ENCODE results near the gene FNDC3B. TPM values are rescaled to one million over a fixed set of nuclear protein-coding genes. Genes with fewer than 3 reads are reported as not detected.

Gene FNDC3B
- total and polyA plus RNA-seq, 12 donors = 9.7 to 118 (median 85.0) TPM

GRCh38 chr3:172043766-172044165 lies 4.4 kb downstream of the FNDC3B start:
- H3K4me3 ChIP-seq = peak overlapping the region in 2 of 10 donors; percentile 87 to 93
- peaks cover 0 to 16% (median 0%) of the 10 kb centered on the region in 9 donors for H3K36me3 ChIP-seq
- peaks cover 0 to 75% (median 63%) of the 10 kb centered on the region in 9 donors for H3K4me1 ChIP-seq
- DNase-seq = no peak
- H3K27ac ChIP-seq = peak overlapping the region in 3 of 10 donors; percentile 4 to 99 (median 54)
- 61 to 64% methylated on average over 5 of the region's 5 CpGs for WGBS, 2 donors
- H3K9me3 ChIP-seq = no peaks in the 10 kb centered on the region
- H3K27me3 ChIP-seq = no peaks in the 10 kb centered on the region
- no peak for ATAC-seq
- TF ChIP-seq CTCF (IDR thresholded peaks at IDR 0.05) = no peak
- intact Hi-C loops (cut with DNase I) = loop anchor here in 7 of 10 donors (5.0 to 10.0 kb wide), 15 partner anchors 39 to 289 kb away; no protein-coding TSS in a partner anchor

GRCh38 chr3:172044833-172045585 lies 5.6 kb downstream of the FNDC3B start:
- H3K4me3 ChIP-seq = no peak overlapping the region
- intact Hi-C loops (cut with DNase I) = loop anchor here in 7 of 10 donors (5.0 to 10.0 kb wide), 15 partner anchors 37 to 287 kb away; no protein-coding TSS in a partner anchor
- H3K4me1 ChIP-seq = peaks cover 0 to 71% (median 58%) of the 10 kb centered on the region in 9 donors
- no peaks in the 10 kb centered on the region for H3K27me3 ChIP-seq
- H3K27ac ChIP-seq = peak overlapping the region in 7 of 10 donors; percentile 11 to 54 (median 39)
- ATAC-seq = no peak
- WGBS, 2 donors = 36 to 38% methylated on average over 4 of the region's 4 CpGs
- TF ChIP-seq CTCF (IDR thresholded peaks at IDR 0.05) = no peak
- H3K36me3 ChIP-seq = peaks cover 0 to 28% (median 1%) of the 10 kb centered on the region in 9 donors
- no peak for DNase-seq
- no peaks in the 10 kb centered on the region for H3K9me3 ChIP-seq

- ATAC-seq (no peak), DNase-seq (no peak)
- TF ChIP-seq CTCF (IDR thresholded peaks at IDR 0.05) = no peak
- Histone ChIP-seq H3K4me1 (peaks cover 0 to 71% (median 58%) of the 10 kb centered on the region in 9 donors), H3K27ac (peak overlapping the region in 2 of 10 donors; percentile 53 to 54), H3K4me3 (no peak overlapping the region), H3K27me3 (no peaks in the 10 kb centered on the region), H3K9me3 (no peaks in the 10 kb centered on the region), H3K36me3 (peaks cover 0 to 42% (median 6%) of the 10 kb centered on the region in 9 donors)
- intact Hi-C loops (cut with DNase I) = loop anchor here in 6 of 10 donors (10.0 kb wide), 6 partner anchors 68 to 278 kb away; no protein-coding TSS in a partner anchor
- WGBS, 2 donors = 83 to 88% methylated on average over 4 of the region's 4 CpGs
Observed at GRCh38 chr3:172046268-172046915, 7.0 kb downstream of the FNDC3B start.

GRCh38 chr3:172047567-172048115 lies 8.3 kb downstream of the FNDC3B start:
- intact Hi-C loops (cut with DNase I) = loop anchor here in 6 of 10 donors (10.0 kb wide), 6 partner anchors 67 to 277 kb away; no protein-coding TSS in a partner anchor
- no peak for TF ChIP-seq CTCF (IDR thresholded peaks at IDR 0.05)
- DNase-seq (no peak), ATAC-seq (no peak)
- H3K27me3 ChIP-seq = no peaks in the 10 kb centered on the region
- peak overlapping the region in 1 of 10 donors; percentile 53 for H3K27ac ChIP-seq
- H3K4me1 ChIP-seq = peaks cover 0 to 66% (median 56%) of the 10 kb centered on the region in 9 donors
- H3K36me3 ChIP-seq = peaks cover 0 to 55% (median 6%) of the 10 kb centered on the region in 9 donors
- H3K9me3 ChIP-seq = no peaks in the 10 kb centered on the region
- H3K4me3 ChIP-seq = no peak overlapping the region

All from heart right ventricle (tissue), 16 donors.